Measurements from ENCODE around the gene MYRIP. TPM values are rescaled to one million over a fixed set of nuclear protein-coding genes. Genes with fewer than 3 reads are reported as not detected.

MYRIP gene
- total and polyA plus RNA-seq, 2 of the 4 experiments (the other 2 are of a cell fraction): not detected

- Histone ChIP-seq H3K14ac (replicated peaks; ENCODE audit: low read depth, low read length) (no peak overlapping the region), H3K4me3 (ENCODE audit: insufficient read depth, low read depth, low read length) (no peak overlapping the region), H3K79me1 (ENCODE audit: low read depth in 1 of 2, low read length in 2 of 2) (no peaks in the 10 kb centered on the region), H2BK120ac (ENCODE audit: low read depth, low read length) (no peak overlapping the region), H3K27me3 (ENCODE audit: control insufficient read depth, insufficient read depth, low read length) (no peaks in the 10 kb centered on the region), H3K27ac (ENCODE audit: insufficient read depth, low read length) (no peak overlapping the region), H3K9me1 (ENCODE audit: insufficient read depth, low read length) (no peaks in the 10 kb centered on the region), H3K9ac (ENCODE audit: low read depth, low read length) (no peak overlapping the region), H4K91ac (ENCODE audit: insufficient read depth, low read depth, low read length) (no peak overlapping the region), H3K18ac (ENCODE audit: low read depth, low read length) (no peak overlapping the region), H2BK15ac (ENCODE audit: low read depth, low read length) (no peak overlapping the region), H3K36me3 (ENCODE audit: control insufficient read depth, insufficient read depth, low read length) (no peaks in the 10 kb centered on the region), H2AK5ac (ENCODE audit: low read depth, low read length) (no peak overlapping the region), H4K5ac (ENCODE audit: low read depth, low read length) (no peak overlapping the region), H3K56ac (ENCODE audit: extremely low read depth, insufficient read depth, low read length) (no peak overlapping the region), H2BK5ac (ENCODE audit: low read depth, low read length, poor library complexity, severe bottlenecking) (no peak overlapping the region), H4K8ac (ENCODE audit: low read depth in 2 of 2, low read length in 2 of 2) (no peak overlapping the region), H2AK9ac (replicated peaks; ENCODE audit: low read depth, low read length, poor library complexity) (no peak overlapping the region), H3K4me1 (ENCODE audit: control insufficient read depth, insufficient read depth, low read length) (no peaks in the 10 kb centered on the region), H3K4me2 (ENCODE audit: low read depth, low read length) (no peak overlapping the region), H3K9me3 (ENCODE audit: control insufficient read depth, insufficient read depth, low read length) (no peaks in the 10 kb centered on the region), H3K4ac (ENCODE audit: low read depth, low read length) (no peak overlapping the region), H2AFZ (replicated peaks; ENCODE audit: low read length, poor library complexity) (no peak overlapping the region), H4K20me1 (ENCODE audit: insufficient read depth, low read length) (no peaks in the 10 kb centered on the region), H2BK20ac (ENCODE audit: low read depth, low read length) (no peak overlapping the region), H3K23ac (ENCODE audit: low read depth, low read length) (no peak overlapping the region)
- WGBS, 2 experiments (ENCODE audit: extremely low coverage in 2 of 2, insufficient read length in 1 of 2): 57% methylated on average over 1 of the region's 2 CpGs; no CpG with 5 or more reads in 1 of the 2 experiments
- dilution Hi-C loops (cut with HindIII; ENCODE audit: low sequenced_read_pairs, unreplicated experiment): no loop called here
- no peak for ATAC-seq (ENCODE audit: low read depth)
- in situ Hi-C loops (cut with MboI; ENCODE audit: low sequenced_read_pairs): no loop called here
- TF ChIP-seq POLR2A (IDR thresholded peaks at IDR 0.05; ENCODE audit: low read depth, low read length): no peak
- TF ChIP-seq RCOR1 (IDR thresholded peaks at IDR 0.05; ENCODE audit: insufficient replicate concordance, low read length): no peak
- TF ChIP-seq MAFK (IDR thresholded peaks at IDR 0.05; ENCODE audit: low read depth, low read length): no peak
- TF ChIP-seq MAZ (IDR thresholded peaks at IDR 0.05; ENCODE audit: borderline replicate concordance, low read depth, low read length): no peak
- no peak for TF ChIP-seq ELK1 (IDR thresholded peaks at IDR 0.05; ENCODE audit: borderline replicate concordance, low read depth, low read length)
- DNase-seq: no peak
- CTCF ChIA-PET: interaction anchor here (1.1 kb wide), 1 partner anchor 48 kb away, joined by 3 read pairs; no protein-coding TSS in a partner anchor
- BruUV-seq (replicated peaks): no TSS peak
- intact Hi-C loops (cut with micrococcal nuclease): no loop called here
- POLR2A ChIA-PET (ENCODE audit: unreplicated experiment): no interaction called here
Measured at GRCh38 chr3:40268802-40269524, 459.6 kb downstream of the MYRIP start.
